Right lobe of liver (tissue), 6 donors: Measurements from ENCODE around the gene SNED1. TPM values are rescaled to one million over a fixed set of nuclear protein-coding genes. Genes with fewer than 3 reads are reported as not detected.

Experiments
- ATAC-seq, 4 donors: fragments of 200-7000 bp; cut with Tn5 transposase; one replicate each; pipeline ENCODE4 v1.9.1; 2020; ENCODE audit warnings: mild to moderate bottlenecking in 4 of 4, moderate library complexity in 4 of 4
- DNase-seq, 3 donors: peaks; one replicate each; pipeline ENCODE4 v3.0.0-alpha.2; 2020
- H3K27ac ChIP-seq, 3 donors: fragments of 200-600 bp; one replicate each; pipeline ENCODE4 v1.8.0; 2022
- H3K27me3 ChIP-seq, 2 donors: fragments of 200-600 bp; one replicate each; pipeline ENCODE4 v1.8.0; 2022
- H3K36me3 ChIP-seq, 4 donors: fragments of 200-600 bp; sonication (generic) in 1 of 4; one replicate each; pipeline versions ENCODE4 v1.5.1 to v1.8.0; 2017 to 2022; ENCODE audit warnings: control low read depth in 1 of 4
- H3K4me1 ChIP-seq, 4 donors: fragments of 200-600 bp; sonication (generic) in 1 of 4; one replicate each; pipeline versions ENCODE4 v1.5.1 to v1.8.0; 2017 to 2022; ENCODE audit warnings: control low read depth in 1 of 4
- H3K4me3 ChIP-seq, 3 donors: fragments of 200-600 bp; one replicate each; pipeline ENCODE4 v1.8.0; 2022
- H3K9me3 ChIP-seq, 4 donors: fragments of 200-600 bp; sonication (generic) in 1 of 4; one replicate each; pipeline versions ENCODE4 v1.5.1 to v1.8.0; 2017 to 2022; ENCODE audit warnings: control low read depth in 1 of 4
- CTCF ChIP-seq, 4 donors: fragments of 200-600 bp in 3 of 4; fragments of 450-650 bp in 1 of 4; IDR thresholded peaks; one replicate each; pipeline versions ENCODE4 v1.5.1 to v1.8.0; 2016 to 2022; ENCODE audit warnings: antibody characterized with exemption in 4 of 4, mild to moderate bottlenecking in 2 of 4
- POLR2A ChIP-seq: fragments of 450-650 bp; IDR thresholded peaks from one replicate; pipeline ENCODE4 v1.6.1; 2017; ENCODE audit warnings: antibody characterized with exemption, mild to moderate bottlenecking
- WGBS: methylation state at CpG from one replicate; pipeline ENCODE4 v1.1.6; 2018; ENCODE audit warnings: low coverage, low lambda C conversion rate; ENCODE audit not compliant: insufficient coverage; ENCODE audit errors: missing lambda C conversion rate; 5-methylcytosine and 5-hydroxymethylcytosine counted together
- intact Hi-C, 2 donors: fragments of 100-400 bp; cut with DNase I; formaldehyde crosslinking; loops; one replicate each; pipeline versions ENCODE4 v1.11.2 to v1.14.1; 2022
- total RNA-seq, 6 experiments: library from RNA; depleted of rRNA in 2 of 6; stranded (reverse); fragments of >200 nt in 2 of 6; fragmentation: NEBNext Ultra II Directional in 3 of 6; extraction: Animal tissue kit (Norgen Biotek cat#: 25700) in 3 of 6; gene quantifications; one replicate each; pipeline versions ENCODE4 v1.1.0 to v1.2.4, GENCODE V29; 2016 to 2023
- donor health status: DM: no; HTN: yes; CAD: no.
- donor health status: DM: no; HTN: no; CAD: no.
- donor health status: DM: no; HTN: no; CAD: no.
- donor health status: DM: no; HTN: yes; CAD: no.
- donor health status: DM: no; HTN: yes; CAD: no.

Gene SNED1
- total RNA-seq, 6 experiments from 2014 or later: 7.4 to 27.8 (median 13.2) TPM

GRCh38 chr2:241049739-241050623, 51.6 kb downstream of the SNED1 start:
- no peak overlapping the region for H3K27ac ChIP-seq
- peaks cover 0 to 32% (median 0%) of the 10 kb centered on the region in 4 donors for H3K36me3 ChIP-seq
- H3K4me3 ChIP-seq: no peak overlapping the region
- intact Hi-C loops: no loop called here
- DNase-seq: peak in 1 of 3 donors; percentile 51
- no peaks in the 10 kb centered on the region for H3K27me3 ChIP-seq
- 68% methylated on average over 5 of the region's 38 CpGs for WGBS
- no peak for ATAC-seq
- TF ChIP-seq POLR2A (no peak), CTCF (IDR thresholded peaks at IDR 0.05) (no peak)
- no peaks in the 10 kb centered on the region for H3K4me1 ChIP-seq
- H3K9me3 ChIP-seq: no peaks in the 10 kb centered on the region

GRCh38 chr2:241050624-241051577, 52.5 kb downstream of the SNED1 start:
- H3K27ac ChIP-seq: no peak overlapping the region
- no peak overlapping the region for H3K4me3 ChIP-seq
- no peaks in the 10 kb centered on the region for H3K9me3 ChIP-seq
- H3K4me1 ChIP-seq: no peaks in the 10 kb centered on the region
- DNase-seq: peak in 1 of 3 donors; percentile 35
- intact Hi-C loops: no loop called here
- no peak for TF ChIP-seq POLR2A
- TF ChIP-seq CTCF (IDR thresholded peaks at IDR 0.05): no peak
- H3K27me3 ChIP-seq: no peaks in the 10 kb centered on the region
- H3K36me3 ChIP-seq: peaks cover 0 to 32% (median 0%) of the 10 kb centered on the region in 4 donors
- no peak for ATAC-seq
- 80% methylated on average over 8 of the region's 18 CpGs for WGBS

- intact Hi-C loops: no loop called here
- WGBS: 100% methylated on average over 3 of the region's 33 CpGs
- TF ChIP-seq POLR2A: no peak
- TF ChIP-seq CTCF (IDR thresholded peaks at IDR 0.05): no peak
These were observed 53.4 kb downstream of the SNED1 start for GRCh38 chr2:241051578-241052487.

More at GRCh38 chr2:241051578-241052487, 53.4 kb downstream of the SNED1 start:
- ATAC-seq (peak in 1 of 4 donors; percentile 7), DNase-seq (peak in 1 of 3 donors; percentile 37)
- H3K27ac ChIP-seq: no peak overlapping the region
- peaks cover 0 to 32% (median 0%) of the 10 kb centered on the region in 4 donors for H3K36me3 ChIP-seq
- no peak overlapping the region for H3K4me3 ChIP-seq
- no peaks in the 10 kb centered on the region for H3K9me3 ChIP-seq
- no peaks in the 10 kb centered on the region for H3K27me3 ChIP-seq
- H3K4me1 ChIP-seq: no peaks in the 10 kb centered on the region
